ENCODE data around the gene EXOC3. TPM values are rescaled to one million over a fixed set of nuclear protein-coding genes. Genes with fewer than 3 reads are reported as not detected.

The EXOC3 gene
- total RNA-seq, 1 donor from 2014 or later, result 46.4 TPM

GRCh38 chr5:422323-423232 lies 20.4 kb upstream of the EXOC3 start:
- ATAC-seq (ENCODE audit: poor library complexity), result no peak
- DNase-seq, result no peak
- intact Hi-C loops (cut with DNase I), result no loop called here

- ATAC-seq (ENCODE audit: poor library complexity), result no peak
- intact Hi-C loops (cut with DNase I), result no loop called here
- no peak for DNase-seq
Observed at GRCh38 chr5:423233-423565, 19.8 kb upstream of the EXOC3 start.

- intact Hi-C loops (cut with DNase I), result no loop called here
- ATAC-seq (ENCODE audit: poor library complexity), result no peak
- DNase-seq, result no peak
Observed at GRCh38 chr5:423626-424261, 19.2 kb upstream of the EXOC3 start.

- no peak for ATAC-seq (ENCODE audit: poor library complexity)
- intact Hi-C loops (cut with DNase I), result no loop called here
- DNase-seq, result no peak
Observed at GRCh38 chr5:424301-425110, 18.5 kb upstream of the EXOC3 start.

GRCh38 chr5:425714-426113 lies 17.3 kb upstream of the EXOC3 start:
- intact Hi-C loops (cut with DNase I), result no loop called here
- no peak for DNase-seq
- ATAC-seq (ENCODE audit: poor library complexity), result no peak

GRCh38 chr5:426392-426976 lies 16.5 kb upstream of the EXOC3 start:
- ATAC-seq (ENCODE audit: poor library complexity) (no peak), DNase-seq (no peak)
- intact Hi-C loops (cut with DNase I), result no loop called here

GRCh38 chr5:427415-428087 lies 15.4 kb upstream of the EXOC3 start:
- no peak for DNase-seq
- intact Hi-C loops (cut with DNase I), result no loop called here
- no peak for ATAC-seq (ENCODE audit: poor library complexity)

- ATAC-seq (ENCODE audit: poor library complexity) (no peak), DNase-seq (no peak)
- intact Hi-C loops (cut with DNase I), result no loop called here
Observed at GRCh38 chr5:428219-428618, 14.8 kb upstream of the EXOC3 start.

- no peak for DNase-seq
- intact Hi-C loops (cut with DNase I), result no loop called here
- ATAC-seq (ENCODE audit: poor library complexity), result no peak
Observed at GRCh38 chr5:428754-429452, 14.1 kb upstream of the EXOC3 start.

- intact Hi-C loops (cut with DNase I), result loop anchor here (10.0 kb wide), 1 partner anchor 115 kb away; no protein-coding TSS in a partner anchor
- ATAC-seq (ENCODE audit: poor library complexity) (peak; percentile 35), DNase-seq (peak; percentile 59)
Observed at GRCh38 chr5:429453-430188, 13.4 kb upstream of the EXOC3 start.

GRCh38 chr5:430214-430925 lies 12.6 kb upstream of the EXOC3 start:
- ATAC-seq (ENCODE audit: poor library complexity), result no peak
- intact Hi-C loops (cut with DNase I), result loop anchor here (10.0 kb wide), 1 partner anchor 116 kb away; no protein-coding TSS in a partner anchor
- no peak for DNase-seq

GRCh38 chr5:431001-431710 lies 11.8 kb upstream of the EXOC3 start:
- peak; percentile 78 for ATAC-seq (ENCODE audit: poor library complexity)
- intact Hi-C loops (cut with DNase I), result loop anchor here (10.0 kb wide), 1 partner anchor 116 kb away; no protein-coding TSS in a partner anchor
- peak; percentile 63 for DNase-seq

GRCh38 chr5:431711-432050 lies 11.3 kb upstream of the EXOC3 start:
- DNase-seq, result no peak
- ATAC-seq (ENCODE audit: poor library complexity), result no peak
- intact Hi-C loops (cut with DNase I), result loop anchor here (10.0 kb wide), 1 partner anchor 117 kb away; no protein-coding TSS in a partner anchor

GRCh38 chr5:432201-432927 lies 10.6 kb upstream of the EXOC3 start:
- DNase-seq (no peak), ATAC-seq (ENCODE audit: poor library complexity) (no peak)
- intact Hi-C loops (cut with DNase I), result loop anchor here (10.0 kb wide), 1 partner anchor 118 kb away; no protein-coding TSS in a partner anchor

All from Right ventricle myocardium superior (tissue), 1 donor.